Non-pigmented ciliary epithelial cell (primary cell): ENCODE results near the gene ABHD12.

Experiments
- DNase-seq: peaks from one replicate; pipeline ENCODE4 v3.0.0-alpha.2; 2010; ENCODE audit warnings: low read depth

ABHD12 gene

DNA sequence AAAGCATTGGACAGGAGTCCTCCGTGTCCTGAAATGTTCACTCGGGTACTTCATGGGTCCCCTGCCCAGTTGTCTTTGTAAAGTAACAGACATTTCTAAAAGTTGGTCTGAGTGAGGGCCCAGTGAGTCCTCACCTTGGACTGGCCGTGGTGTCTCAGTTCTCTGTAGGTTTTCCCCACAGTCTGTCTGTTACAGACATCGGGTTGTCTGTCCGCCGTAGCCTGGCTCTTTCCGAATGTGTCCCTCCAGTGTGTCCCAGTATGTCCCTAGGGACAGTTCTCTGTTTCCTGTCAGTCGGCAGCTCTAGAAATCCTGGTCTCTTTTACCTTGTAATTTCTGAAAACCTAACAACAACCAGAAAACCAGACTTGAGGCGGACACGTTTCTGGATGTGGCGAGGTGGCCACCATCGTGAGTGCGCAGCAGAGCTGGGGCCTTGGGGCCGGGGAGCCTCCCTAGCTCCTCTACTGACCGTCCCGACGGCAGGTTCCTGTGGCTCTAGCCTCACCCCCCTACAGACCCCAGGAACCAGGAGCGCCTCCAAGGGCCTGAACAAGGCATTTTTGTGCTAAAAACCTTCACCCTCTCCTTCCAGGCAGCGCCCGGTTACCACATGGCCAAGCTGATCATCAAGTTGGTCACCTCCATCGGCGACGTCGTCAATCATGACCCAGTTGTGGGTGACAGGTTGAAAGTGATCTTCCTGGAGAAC lies 100.6 kb downstream of the ABHD12 start:
- DNase-seq, result no peak

DNA sequence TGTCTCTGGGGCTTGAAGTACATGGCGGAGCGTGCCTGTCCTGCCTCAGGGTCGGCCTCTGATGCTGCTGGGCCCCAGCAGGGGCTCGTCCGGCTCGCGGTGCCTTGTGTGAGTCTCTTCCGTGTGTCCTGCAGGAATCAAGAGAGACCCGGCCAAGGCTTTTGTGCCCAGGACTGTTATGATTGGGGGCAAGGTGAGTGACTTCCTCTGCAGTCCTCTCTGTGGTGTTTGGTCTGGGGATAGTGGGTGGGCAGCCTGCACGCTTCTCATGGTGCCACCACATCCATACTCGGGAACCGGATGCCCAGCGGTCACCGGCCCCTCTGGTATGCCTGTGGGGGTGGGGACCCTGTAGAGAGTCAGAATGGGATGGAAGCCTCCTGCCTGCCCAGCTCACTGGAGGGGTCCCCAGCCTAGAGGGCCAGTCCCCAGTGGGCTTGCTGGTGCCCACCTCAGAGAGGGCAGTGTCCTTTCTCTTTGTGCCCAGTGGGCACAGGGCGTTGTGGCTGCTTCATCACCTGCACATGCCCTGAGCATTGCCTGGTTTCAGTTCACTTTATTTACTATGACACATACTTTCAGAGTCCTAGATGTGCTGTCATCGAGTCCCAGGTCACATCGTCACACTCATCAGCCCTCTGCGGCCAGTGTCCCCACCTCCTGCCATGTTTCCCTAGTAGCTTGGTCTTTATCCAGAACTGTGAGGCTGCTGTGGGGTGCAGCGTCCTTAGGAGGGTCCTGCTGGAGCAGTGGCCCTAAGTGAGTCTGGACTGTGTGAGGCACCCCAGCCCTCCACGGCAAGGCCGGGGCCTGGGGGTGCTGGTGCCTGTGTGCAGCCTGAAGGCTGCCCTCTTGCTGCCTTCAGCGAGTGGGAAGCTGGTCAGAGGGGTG lies 102.1 kb downstream of the ABHD12 start:
- no peak for DNase-seq

GRCh38 chr20:25287631-25288290 lies 102.9 kb downstream of the ABHD12 start:
- no peak for DNase-seq

DNA sequence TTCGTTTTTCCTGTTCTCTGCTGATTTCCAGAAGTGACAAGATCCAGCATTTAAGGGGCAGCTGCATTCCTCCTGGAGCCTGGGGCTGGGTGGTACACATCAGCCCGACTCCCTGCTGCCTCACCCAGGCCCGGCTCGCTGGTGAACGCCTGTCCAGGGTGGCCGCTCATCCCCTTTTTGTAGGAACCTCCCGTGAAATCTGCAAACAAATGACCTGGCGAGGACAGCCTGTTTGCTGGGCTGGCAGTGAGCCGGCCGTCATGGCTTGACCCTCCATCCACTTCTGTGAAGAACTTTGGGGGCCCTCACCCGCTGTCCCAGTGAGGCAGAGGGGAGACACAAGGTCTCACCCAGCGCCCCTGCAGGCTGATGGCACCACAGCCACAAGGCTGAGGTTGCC lies 103.7 kb downstream of the ABHD12 start:
- DNase-seq, result no peak

- no peak for DNase-seq
Observed at GRCh38 chr20:25285856-25286798, 104.5 kb downstream of the ABHD12 start.

- no peak for DNase-seq
Observed at GRCh38 chr20:25285091-25285647, 105.5 kb downstream of the ABHD12 start.

GRCh38 chr20:25284131-25284601 lies 106.5 kb downstream of the ABHD12 start:
- no peak for DNase-seq

DNA sequence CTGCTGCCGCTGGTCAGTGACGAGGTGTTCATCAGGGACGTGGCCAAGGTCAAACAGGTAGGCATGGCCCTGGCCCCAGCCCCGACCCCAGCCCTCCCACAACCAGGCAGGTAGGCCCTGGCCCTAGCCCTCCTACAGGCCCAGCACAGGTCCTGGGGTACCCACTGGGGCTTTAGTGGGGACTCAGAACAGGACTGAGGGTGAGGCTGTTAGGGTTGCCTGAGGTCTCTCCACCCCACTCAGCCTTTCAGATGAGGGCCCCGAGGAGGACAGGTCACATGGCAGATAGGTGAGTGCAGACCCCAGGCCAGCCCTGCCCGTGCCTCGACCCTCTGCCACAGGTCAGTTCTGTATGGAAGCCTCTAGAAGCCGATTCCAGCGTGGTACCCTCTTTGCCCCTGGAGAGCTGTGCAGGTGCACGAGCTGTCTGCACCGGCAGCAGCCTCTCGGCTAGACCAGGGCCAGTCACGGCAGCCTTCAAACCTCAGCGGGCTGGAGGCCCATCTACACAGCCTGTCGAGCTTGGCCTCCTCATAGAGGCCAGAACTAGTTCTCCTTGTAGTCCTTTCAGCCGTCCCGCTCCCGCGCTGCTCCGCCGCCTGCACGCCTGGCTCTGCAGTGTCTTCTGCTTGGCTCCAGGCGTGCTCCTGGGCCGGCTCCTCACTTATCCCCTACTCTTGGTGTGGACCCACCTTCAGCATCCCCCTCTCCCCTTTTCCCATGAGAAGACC lies 107.2 kb downstream of the ABHD12 start:
- DNase-seq, result no peak

GRCh38 chr20:25282796-25283195 lies 107.8 kb downstream of the ABHD12 start:
- DNase-seq, result no peak

DNA sequence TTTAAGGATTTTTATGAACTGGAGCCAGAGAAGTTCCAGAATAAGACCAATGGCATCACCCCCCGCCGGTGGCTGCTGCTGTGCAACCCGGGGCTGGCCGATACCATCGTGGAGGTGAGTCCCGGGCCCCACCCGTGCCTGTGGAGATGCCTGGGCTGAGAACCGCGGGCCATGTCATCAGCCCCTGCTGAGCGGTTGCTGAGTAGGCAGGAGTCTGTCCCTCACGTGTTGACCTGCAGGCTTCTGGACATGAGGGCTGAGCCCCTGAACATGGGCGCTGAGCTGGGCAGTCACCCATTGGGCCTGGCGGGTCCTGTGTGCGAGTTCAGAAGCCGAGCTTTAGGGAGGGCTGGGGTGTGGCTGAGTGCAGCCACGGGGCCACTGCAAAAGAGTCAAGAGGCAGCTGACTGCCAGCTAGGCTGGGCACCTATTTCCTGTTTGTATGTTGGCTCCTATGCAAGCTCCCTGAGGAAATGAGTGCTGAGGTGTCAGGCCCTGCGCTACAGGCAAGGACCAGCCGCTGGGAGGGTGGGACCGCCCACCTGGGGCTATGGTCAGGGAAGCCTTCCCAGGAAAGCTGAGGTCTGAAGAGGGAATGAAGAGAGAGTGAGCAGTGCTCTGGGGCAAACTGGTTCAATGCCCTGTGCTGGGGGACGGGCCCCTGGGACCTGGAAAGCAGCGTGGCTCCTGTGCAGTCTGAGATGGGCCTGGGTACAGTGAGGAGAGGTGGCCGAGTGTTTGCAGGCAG lies 108.4 kb downstream of the ABHD12 start:
- DNase-seq, result no peak

- DNase-seq, result no peak
Observed at GRCh38 chr20:25281541-25281991, 109.1 kb downstream of the ABHD12 start.

DNA sequence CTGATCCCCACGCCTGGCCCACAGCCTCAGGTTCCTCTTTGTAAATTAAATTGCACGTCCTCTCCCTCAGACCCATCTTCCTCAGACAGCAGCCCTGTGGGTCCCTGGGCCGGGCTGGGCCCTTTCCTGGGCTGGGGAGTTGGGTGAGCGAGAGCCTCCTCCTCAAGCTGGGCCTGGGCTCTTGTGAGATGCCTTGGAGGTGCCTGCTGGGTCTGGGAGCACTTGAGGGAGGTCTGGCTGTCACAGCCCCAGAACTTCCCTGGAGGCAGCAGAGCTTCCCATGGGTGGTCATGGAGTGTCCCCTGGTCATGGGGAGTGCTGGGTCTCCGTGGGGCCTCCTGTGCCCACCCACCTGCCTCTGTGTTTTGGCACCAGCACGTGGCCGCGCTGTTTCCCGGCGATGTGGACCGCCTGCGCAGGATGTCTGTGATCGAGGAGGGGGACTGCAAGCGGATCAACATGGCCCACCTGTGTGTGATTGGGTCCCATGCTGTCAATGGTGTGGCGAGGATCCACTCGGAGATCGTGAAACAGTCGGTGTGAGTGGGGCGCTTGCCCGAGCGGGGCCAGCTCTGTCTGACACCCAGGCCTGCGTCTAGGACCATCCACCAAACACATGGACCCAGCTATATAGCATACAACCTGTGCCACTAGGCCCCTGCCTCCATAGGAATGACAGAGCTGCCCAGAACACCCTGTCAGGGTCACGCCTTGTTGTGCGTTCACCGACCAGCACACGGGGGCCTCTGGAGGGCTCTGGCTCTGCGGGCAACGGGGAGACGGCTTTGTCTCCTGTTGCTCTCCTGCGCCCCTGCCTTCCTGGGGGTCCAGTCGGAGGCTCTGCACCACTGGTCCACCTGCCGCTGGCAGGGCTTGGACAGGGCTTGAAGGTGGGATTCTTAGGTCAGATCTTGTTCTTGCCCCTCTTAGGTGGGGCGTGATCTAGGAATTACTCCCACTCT lies 109.8 kb downstream of the ABHD12 start:
- DNase-seq, result no peak

DNA sequence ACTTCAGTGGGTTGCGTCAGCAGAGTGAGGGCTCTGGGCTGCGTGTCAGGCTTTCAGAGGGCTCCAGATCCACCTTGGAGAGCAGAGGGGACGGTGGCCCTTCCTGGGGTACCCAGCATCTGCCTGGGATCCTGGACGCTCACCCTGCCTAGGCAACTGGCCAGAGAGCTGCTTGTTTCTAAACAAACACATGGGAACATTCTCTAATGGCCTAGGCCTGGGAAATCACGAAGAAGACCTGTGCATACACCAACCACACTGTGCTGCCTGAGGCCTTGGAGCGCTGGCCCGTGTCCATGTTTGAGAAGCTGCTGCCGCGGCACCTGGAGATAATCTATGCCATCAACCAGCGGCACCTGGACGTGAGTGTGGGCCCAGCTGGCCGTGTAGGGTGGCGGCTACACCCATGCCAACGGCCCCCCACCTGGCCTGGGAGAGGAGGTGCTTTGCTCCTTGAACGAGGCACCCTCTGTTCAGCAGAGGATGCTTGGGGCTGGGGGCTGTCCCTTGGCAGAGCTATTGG lies 110.5 kb downstream of the ABHD12 start:
- no peak for DNase-seq

DNA sequence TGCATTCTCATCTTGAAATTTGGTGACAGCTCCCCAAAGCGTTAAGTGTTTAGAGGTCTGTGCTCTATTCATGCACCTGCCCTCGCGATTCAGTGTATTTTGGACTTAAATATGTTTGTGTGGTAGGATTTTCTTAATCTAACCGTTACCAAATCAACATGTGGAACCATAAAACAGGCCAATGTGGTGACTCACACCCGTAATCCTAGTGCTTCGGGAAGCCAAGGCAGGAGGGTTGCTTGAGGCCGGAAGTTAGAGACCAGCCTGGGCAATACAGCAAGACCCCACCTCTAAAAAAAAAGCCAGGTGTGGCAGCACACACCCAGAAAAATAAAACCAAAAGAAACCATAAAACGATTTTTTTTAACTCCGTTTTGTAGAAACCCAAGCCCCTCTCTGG lies 111.2 kb downstream of the ABHD12 start:
- no peak for DNase-seq

DNA sequence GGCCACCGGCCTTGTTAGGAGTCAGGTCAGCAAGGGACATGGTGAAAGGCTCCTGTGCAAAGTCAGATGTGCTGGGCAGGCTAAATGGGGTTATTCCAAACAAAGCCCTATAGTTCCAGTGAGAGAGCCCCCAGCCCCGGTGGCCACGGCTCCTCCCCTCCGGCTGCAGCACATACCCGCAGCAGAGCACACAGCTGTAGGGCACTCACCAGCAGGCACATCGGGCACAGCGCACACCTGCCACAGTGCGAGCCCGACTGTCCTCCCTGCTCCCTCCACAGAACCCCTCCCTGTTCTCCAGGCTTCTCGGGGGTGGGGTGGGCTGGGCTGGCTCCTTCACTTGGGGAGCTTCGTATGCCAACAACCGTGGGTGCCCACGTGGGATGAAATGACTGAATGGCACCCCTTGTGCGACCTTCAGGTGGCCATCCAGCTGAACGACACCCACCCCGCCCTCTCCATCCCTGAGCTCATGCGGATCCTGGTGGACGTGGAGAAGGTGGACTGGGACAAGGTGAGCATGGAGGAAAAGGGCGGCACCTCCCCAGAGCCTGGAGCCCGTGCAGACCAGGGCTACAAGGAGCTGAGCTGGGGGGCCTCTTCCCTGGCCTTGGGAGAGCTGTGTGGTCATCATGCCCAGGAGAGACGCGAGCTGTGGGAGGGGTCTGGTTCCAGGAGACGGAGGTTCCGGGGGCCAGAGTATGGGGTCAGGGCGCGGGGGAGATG lies 111.8 kb downstream of the ABHD12 start:
- DNase-seq, result no peak

GRCh38 chr20:25277941-25278521 lies 112.6 kb downstream of the ABHD12 start:
- no peak for DNase-seq
